Lower lobe of right lung (tissue), 2 donors: ENCODE data around the gene ADAM8. TPM values are rescaled to one million over a fixed set of nuclear protein-coding genes. Genes with fewer than 3 reads are reported as not detected.

Experiments
- ATAC-seq, 2 donors: fragments of 200-7000 bp; cut with Tn5 transposase; one replicate each; pipeline ENCODE4 v1.9.1; 2020 to 2022; ENCODE audit warnings: mild to moderate bottlenecking in 2 of 2, moderate library complexity in 2 of 2
- DNase-seq: peaks from one replicate; pipeline ENCODE4 v3.0.0-alpha.2; 2020
- H3K27ac ChIP-seq: fragments of 200-600 bp; one replicate; pipeline ENCODE4 v1.8.0; 2022
- H3K27me3 ChIP-seq: fragments of 200-600 bp; one replicate; pipeline ENCODE4 v1.8.0; 2022; ENCODE audit warnings: low read depth
- H3K36me3 ChIP-seq: fragments of 200-600 bp; one replicate; pipeline ENCODE4 v1.8.0; 2022; ENCODE audit warnings: mild to moderate bottlenecking
- H3K4me1 ChIP-seq: fragments of 200-600 bp; one replicate; pipeline ENCODE4 v1.8.0; 2022
- H3K4me3 ChIP-seq: fragments of 200-600 bp; one replicate; pipeline ENCODE4 v1.8.0; 2022; ENCODE audit warnings: mild to moderate bottlenecking
- H3K9me3 ChIP-seq: fragments of 200-600 bp; one replicate; pipeline ENCODE4 v1.8.0; 2022
- intact Hi-C: fragments of 100-400 bp; cut with DNase I; formaldehyde crosslinking; loops from one replicate; pipeline ENCODE4 v1.11.0; 2022
- total RNA-seq: library from RNA; stranded (reverse); fragmentation: NEBNext Ultra II Directional; extraction: Animal tissue kit (Norgen Biotek cat#: 25700); gene quantifications from one replicate; pipeline ENCODE4 v1.2.1, GENCODE V29; 2021
- TF ChIP-seq, protein P1 (sequence below): fragments of 200-600 bp; IDR thresholded peaks from one replicate; pipeline ENCODE4 v1.8.0; 2022; ENCODE audit warnings: antibody characterized with exemption, mild to moderate bottlenecking
- donor health status: DM: no; HTN: yes; CAD: no; lungs with severe emphysema.

The ADAM8 gene
- total RNA-seq, 1 donor from 2014 or later: 18.7 TPM

DNA sequence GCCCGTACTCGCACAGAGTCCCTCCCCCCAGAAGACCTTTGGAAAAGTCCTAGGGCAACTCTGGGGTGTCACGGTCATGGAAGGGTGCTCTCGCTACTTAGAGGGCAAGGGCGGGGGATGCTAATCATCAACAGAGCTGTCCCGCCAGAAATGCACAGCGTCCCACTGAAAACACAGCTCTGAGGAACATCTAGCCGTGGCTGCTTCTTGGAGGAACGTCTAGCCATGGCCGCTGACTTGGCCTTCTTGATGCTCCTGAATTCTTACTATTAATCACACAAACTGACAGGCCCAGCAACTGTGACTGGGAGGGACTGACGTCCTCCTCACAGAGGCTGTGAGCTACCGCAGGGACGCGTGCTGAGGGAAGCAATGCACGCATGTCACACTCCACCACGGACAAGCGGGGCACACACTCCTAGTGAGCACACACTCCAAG, 30.3 kb upstream of the ADAM8 start:
- TF ChIP-seq, protein P1, sequence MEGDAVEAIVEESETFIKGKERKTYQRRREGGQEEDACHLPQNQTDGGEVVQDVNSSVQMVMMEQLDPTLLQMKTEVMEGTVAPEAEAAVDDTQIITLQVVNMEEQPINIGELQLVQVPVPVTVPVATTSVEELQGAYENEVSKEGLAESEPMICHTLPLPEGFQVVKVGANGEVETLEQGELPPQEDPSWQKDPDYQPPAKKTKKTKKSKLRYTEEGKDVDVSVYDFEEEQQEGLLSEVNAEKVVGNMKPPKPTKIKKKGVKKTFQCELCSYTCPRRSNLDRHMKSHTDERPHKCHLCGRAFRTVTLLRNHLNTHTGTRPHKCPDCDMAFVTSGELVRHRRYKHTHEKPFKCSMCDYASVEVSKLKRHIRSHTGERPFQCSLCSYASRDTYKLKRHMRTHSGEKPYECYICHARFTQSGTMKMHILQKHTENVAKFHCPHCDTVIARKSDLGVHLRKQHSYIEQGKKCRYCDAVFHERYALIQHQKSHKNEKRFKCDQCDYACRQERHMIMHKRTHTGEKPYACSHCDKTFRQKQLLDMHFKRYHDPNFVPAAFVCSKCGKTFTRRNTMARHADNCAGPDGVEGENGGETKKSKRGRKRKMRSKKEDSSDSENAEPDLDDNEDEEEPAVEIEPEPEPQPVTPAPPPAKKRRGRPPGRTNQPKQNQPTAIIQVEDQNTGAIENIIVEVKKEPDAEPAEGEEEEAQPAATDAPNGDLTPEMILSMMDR: no peak
- DNase-seq (no peak), ATAC-seq (no peak)
- no peaks in the 10 kb centered on the region for H3K27me3 ChIP-seq
- intact Hi-C loops: no loop called here
- peaks cover 33% of the 10 kb centered on the region for H3K36me3 ChIP-seq
- H3K4me1 ChIP-seq: peaks cover 28% of the 10 kb centered on the region
- no peak overlapping the region for H3K4me3 ChIP-seq
- no peaks in the 10 kb centered on the region for H3K9me3 ChIP-seq
- H3K27ac ChIP-seq: peak overlapping the region; percentile 99

DNA sequence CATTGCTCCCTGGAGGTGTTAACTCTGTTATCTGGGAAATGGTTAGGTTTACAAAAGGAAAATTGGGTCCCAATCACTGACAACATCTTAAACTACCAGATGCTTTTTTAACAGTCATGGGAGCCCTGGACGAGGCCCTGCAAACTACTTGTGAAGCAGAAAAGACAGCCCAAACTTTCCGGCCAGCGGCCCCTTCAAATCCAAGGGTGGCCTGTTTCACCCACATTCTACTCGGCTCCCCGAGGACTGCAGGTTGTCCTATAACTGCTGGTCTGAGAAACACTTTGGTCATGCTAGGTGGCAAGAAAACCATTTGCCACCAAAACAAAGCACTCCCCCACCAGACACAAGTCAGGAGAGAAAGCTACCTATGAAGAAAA, 29.4 kb upstream of the ADAM8 start:
- intact Hi-C loops: no loop called here
- TF ChIP-seq, protein P1: no peak
- peak; percentile 22 for DNase-seq
- Histone ChIP-seq H3K27ac (peak overlapping the region; percentile 72), H3K27me3 (no peaks in the 10 kb centered on the region), H3K4me1 (peaks cover 28% of the 10 kb centered on the region), H3K4me3 (no peak overlapping the region), H3K36me3 (peaks cover 33% of the 10 kb centered on the region), H3K9me3 (no peaks in the 10 kb centered on the region)
- ATAC-seq: no peak

DNA sequence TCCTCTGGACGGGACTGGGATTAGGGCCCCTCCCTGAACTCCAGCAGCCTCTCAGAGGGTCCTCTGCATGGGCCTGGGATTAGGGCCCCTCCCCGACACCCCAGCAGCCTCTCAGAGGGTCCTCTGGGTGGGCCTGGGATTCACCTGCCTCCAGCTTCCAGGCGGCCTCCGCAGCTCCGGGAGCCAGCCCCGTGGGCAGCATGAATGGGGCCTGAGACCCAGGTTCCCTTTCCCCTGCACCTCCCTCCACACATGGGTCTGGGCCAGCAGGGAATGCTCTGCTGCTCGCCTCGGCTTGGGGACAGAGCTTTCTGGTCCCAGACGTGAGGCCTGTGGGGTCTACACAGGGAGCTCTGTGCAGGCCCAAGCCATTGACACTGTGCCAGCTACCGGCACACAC, 26.5 kb upstream of the ADAM8 start:
- Histone ChIP-seq H3K4me3 (no peak overlapping the region), H3K36me3 (peaks cover 46% of the 10 kb centered on the region), H3K27me3 (no peaks in the 10 kb centered on the region), H3K9me3 (no peaks in the 10 kb centered on the region), H3K4me1 (peaks cover 22% of the 10 kb centered on the region), H3K27ac (no peak overlapping the region)
- TF ChIP-seq, protein P1: no peak
- intact Hi-C loops: no loop called here
- DNase-seq (no peak), ATAC-seq (no peak)

DNA sequence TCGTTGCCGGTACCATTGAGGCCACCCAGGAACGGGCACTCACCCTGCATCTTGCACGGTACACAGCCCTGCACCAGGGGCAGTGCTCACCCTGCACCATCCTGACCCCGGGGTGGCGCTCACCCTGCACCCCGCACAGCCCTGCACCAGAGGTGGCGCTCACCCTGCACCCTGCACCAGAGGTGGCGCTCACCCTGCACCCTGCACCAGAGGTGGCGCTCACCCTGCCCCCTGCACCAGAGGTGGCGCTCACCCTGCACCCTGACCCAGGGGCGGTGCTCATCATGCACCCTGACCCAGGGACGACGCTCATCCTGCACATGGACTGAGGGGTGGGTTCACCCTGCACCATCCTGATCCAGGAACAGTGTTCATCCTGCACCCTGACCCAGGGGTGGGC, 25.6 kb upstream of the ADAM8 start:
- no peak overlapping the region for H3K4me3 ChIP-seq
- no peaks in the 10 kb centered on the region for H3K27me3 ChIP-seq
- peaks cover 13% of the 10 kb centered on the region for H3K4me1 ChIP-seq
- intact Hi-C loops: no loop called here
- no peak overlapping the region for H3K27ac ChIP-seq
- no peak for ATAC-seq
- TF ChIP-seq, protein P1: no peak
- DNase-seq: no peak
- no peaks in the 10 kb centered on the region for H3K9me3 ChIP-seq
- peaks cover 56% of the 10 kb centered on the region for H3K36me3 ChIP-seq

DNA sequence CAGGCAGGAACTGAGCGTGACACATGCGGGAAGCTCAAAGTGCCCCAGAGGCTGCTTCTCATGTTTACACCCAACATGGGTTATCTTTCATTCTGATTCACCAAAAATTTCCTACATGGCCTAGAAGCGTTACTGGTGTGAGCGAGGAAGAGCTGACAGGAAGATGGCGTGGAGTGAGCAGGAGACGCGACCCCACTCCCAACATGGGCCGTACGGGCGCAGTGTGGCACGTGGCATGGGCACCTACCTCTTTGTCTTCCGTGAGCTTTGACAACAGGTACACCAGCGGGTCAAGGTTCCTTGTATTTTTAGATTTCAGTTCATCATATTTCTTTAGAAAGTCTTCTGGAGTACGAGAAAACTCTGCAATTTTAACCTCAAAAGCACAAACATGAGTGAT, 23.1 kb upstream of the ADAM8 start:
- intact Hi-C loops: no loop called here
- TF ChIP-seq, protein P1: no peak
- ATAC-seq (no peak), DNase-seq (no peak)
- peaks cover 81% of the 10 kb centered on the region for H3K36me3 ChIP-seq
- no peaks in the 10 kb centered on the region for H3K27me3 ChIP-seq
- no peaks in the 10 kb centered on the region for H3K4me1 ChIP-seq
- no peak overlapping the region for H3K27ac ChIP-seq
- no peak overlapping the region for H3K4me3 ChIP-seq
- no peaks in the 10 kb centered on the region for H3K9me3 ChIP-seq

DNA sequence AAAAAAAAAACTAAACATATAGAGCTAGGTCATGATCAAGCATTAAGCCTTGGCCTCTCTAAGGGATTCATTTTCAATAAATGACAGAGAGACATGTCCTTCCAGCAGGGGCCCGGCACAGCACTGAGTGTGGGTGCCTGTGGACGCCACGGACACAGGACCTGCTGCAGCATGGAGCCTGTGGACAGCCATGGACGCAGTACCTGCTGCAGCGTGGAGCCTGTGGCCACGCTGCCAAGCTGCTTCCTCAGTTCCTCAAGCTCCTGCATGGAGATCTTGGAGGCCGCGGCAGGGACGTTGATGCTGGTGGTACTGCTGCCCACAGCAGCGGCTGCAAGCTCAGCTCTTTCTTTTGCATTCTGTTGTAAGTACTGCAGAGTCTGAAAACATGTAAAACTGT, 22.6 kb upstream of the ADAM8 start:
- intact Hi-C loops: no loop called here
- DNase-seq (no peak), ATAC-seq (no peak)
- TF ChIP-seq, protein P1: no peak
- no peak overlapping the region for H3K4me3 ChIP-seq
- H3K36me3 ChIP-seq: peaks cover 86% of the 10 kb centered on the region
- H3K27me3 ChIP-seq: no peaks in the 10 kb centered on the region
- H3K4me1 ChIP-seq: no peaks in the 10 kb centered on the region
- no peaks in the 10 kb centered on the region for H3K9me3 ChIP-seq
- no peak overlapping the region for H3K27ac ChIP-seq
